A549 (cell line): ENCODE data around the gene TGFBI.

Source experiments
- CTCF ChIP-seq: fragments of >200 bp; sonication (Bioruptor Twin); formaldehyde crosslinking; IDR thresholded peaks from 3 replicates; pipeline ENCODE4 v1.5.1; 2016
- FOSL2 ChIP-seq, 2 experiments: fragments of 450-650 bp in 1 of 2; fragments of >200 bp in 1 of 2; sonication (Bioruptor Twin) in 1 of 2; formaldehyde crosslinking; IDR thresholded peaks; 2 replicates each; pipeline versions ENCODE4 v1.5.0 to v1.6.1; 2016 to 2020; ENCODE audit warnings: mild to moderate bottlenecking in 1 of 2, moderate library complexity in 1 of 2
- MYC ChIP-seq: IDR thresholded peaks from 2 replicates; pipeline ENCODE4 v1.6.1; 2012; ENCODE audit warnings: mild to moderate bottlenecking, inconsistent platforms, low read length, improper control_type of control experiment, borderline replicate concordance
- NR3C1 ChIP-seq: fragments of >200 bp; sonication (Bioruptor Twin); formaldehyde crosslinking; IDR thresholded peaks from 3 replicates; pipeline ENCODE4 v1.6.1; 2017
- SMC3 ChIP-seq: fragments of >200 bp; sonication (Bioruptor Twin); formaldehyde crosslinking; IDR thresholded peaks from 3 replicates; pipeline ENCODE4 v1.6.1; 2018; ENCODE audit warnings: inconsistent platforms
- ZFP36 ChIP-seq: fragments of 450-650 bp; IDR thresholded peaks from 2 replicates; pipeline ENCODE4 v1.6.1; 2014; ENCODE audit warnings: borderline replicate concordance; ENCODE audit not compliant: partially characterized antibody

DNA sequence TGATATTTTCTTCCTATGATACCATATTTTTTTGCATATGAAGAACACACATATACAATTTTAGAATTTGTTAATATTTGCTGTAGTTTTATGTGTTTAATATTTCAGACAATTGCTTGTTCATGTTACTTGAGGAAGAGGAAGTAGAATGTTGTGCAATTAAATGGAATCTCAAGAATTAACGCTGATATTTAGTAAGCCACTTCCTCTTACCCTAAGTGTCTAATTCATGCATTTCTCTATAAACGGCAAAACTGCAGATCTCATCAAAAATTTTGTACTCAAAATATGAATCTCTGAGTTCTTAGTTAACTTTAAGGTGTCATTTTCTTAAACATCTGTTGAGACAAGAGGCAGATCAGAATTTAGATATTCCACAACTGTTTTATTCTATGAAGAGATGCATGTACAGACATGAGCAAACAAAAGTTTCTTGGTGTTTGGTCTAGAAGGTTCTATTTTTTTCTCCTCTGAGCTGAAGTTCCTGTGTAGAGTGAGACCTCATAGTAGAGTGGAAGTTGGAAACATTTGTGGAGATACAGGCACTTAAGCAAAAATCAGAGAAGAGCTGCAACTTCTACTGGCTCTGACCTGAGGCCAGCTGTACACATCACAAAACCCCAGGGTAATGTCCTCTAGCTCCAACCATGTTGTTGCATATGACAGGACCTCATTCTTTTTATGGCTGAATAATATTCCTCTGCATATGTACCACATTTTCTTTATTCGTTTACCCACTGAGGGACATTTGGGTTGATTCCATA is 16.6 kb upstream of the TGFBI start:
- TF ChIP-seq CTCF: no peak
- TF ChIP-seq MYC: no peak
- no peak for TF ChIP-seq NR3C1
- no peak for TF ChIP-seq ZFP36
- TF ChIP-seq SMC3: no peak
- TF ChIP-seq FOSL2 (IDR thresholded peaks at IDR 0.05): no peak
- 0 out of 2 replicates have a peak, but pooled peaks have one; percentile 43 for TF ChIP-seq FOSL2 (CRISPR knock-in tag; IDR thresholded peaks at IDR 0.05)
